Hepatocyte (in vitro differentiated cells): ENCODE results near the gene YPEL1. TPM values are rescaled to one million over a fixed set of nuclear protein-coding genes. Genes with fewer than 3 reads are reported as not detected.

ENCODE experiments used
- DNase-seq: peaks from one replicate; pipeline ENCODE4 v3.0.0-alpha.2; 2016; ENCODE audit warnings: low spot score
- H2AFZ ChIP-seq: fragments of 200-600 bp; sonication (generic); 2 replicates; pipeline ENCODE4 v1.6.0; 2016; ENCODE audit warnings: antibody characterized with exemption, mild to moderate bottlenecking
- H3K27ac ChIP-seq: fragments of 200-600 bp; sonication (generic); 2 replicates; pipeline ENCODE4 v1.5.1; 2016; ENCODE audit warnings: mild to moderate bottlenecking
- H3K27me3 ChIP-seq: fragments of 200-600 bp; sonication (generic); 2 replicates; pipeline ENCODE4 v1.6.1; 2016
- H3K36me3 ChIP-seq: fragments of 200-600 bp; sonication (generic); replicated peaks from 2 replicates; pipeline ENCODE4 v1.5.1; 2016; ENCODE audit warnings: low read depth; ENCODE audit not compliant: insufficient read depth
- H3K4me1 ChIP-seq: fragments of 200-600 bp; sonication (generic); 2 replicates; pipeline ENCODE4 v1.5.1; 2016; ENCODE audit warnings: mild to moderate bottlenecking, moderate library complexity; ENCODE audit not compliant: insufficient read depth
- H3K4me2 ChIP-seq: fragments of 200-600 bp; sonication (generic); 2 replicates; pipeline ENCODE4 v1.6.0; 2016
- H3K4me3 ChIP-seq: fragments of 200-600 bp; sonication (generic); 2 replicates; pipeline ENCODE4 v1.5.1; 2016; ENCODE audit warnings: mild to moderate bottlenecking
- H3K79me2 ChIP-seq: fragments of 200-600 bp; sonication (generic); 2 replicates; pipeline ENCODE4 v1.6.0; 2017; ENCODE audit warnings: mild to moderate bottlenecking
- H3K9me2 ChIP-seq: fragments of 200-600 bp; sonication (generic); replicated peaks from 2 replicates; pipeline ENCODE4 v1.6.0; 2017; ENCODE audit warnings: mild to moderate bottlenecking; ENCODE audit not compliant: insufficient read depth
- H3K9me3 ChIP-seq: fragments of 200-600 bp; sonication (generic); 2 replicates; pipeline ENCODE4 v1.5.1; 2016; ENCODE audit warnings: low read depth, mild to moderate bottlenecking
- H4K20me1 ChIP-seq: fragments of 200-600 bp; sonication (generic); 2 replicates; pipeline ENCODE4 v1.6.0; 2016; ENCODE audit warnings: mild to moderate bottlenecking; ENCODE audit not compliant: insufficient read depth, poor library complexity, severe bottlenecking
- CTCF ChIP-seq: fragments of 200-600 bp; sonication (generic); IDR thresholded peaks from 2 replicates; pipeline ENCODE4 v1.5.1; 2016; ENCODE audit warnings: antibody characterized with exemption, mild to moderate bottlenecking; ENCODE audit not compliant: poor library complexity
- EZH2 ChIP-seq: fragments of 200-600 bp; sonication (generic); IDR thresholded peaks from 2 replicates; pipeline ENCODE4 v1.6.1; 2016; ENCODE audit warnings: antibody characterized with exemption, mild to moderate bottlenecking, borderline replicate concordance
- EZH2phosphoT487 ChIP-seq: fragments of 200-600 bp; sonication (generic); IDR thresholded peaks from one replicate; pipeline ENCODE4 v1.6.1; 2018; ENCODE audit warnings: antibody characterized with exemption, mild to moderate bottlenecking, low read depth, moderate library complexity; ENCODE audit not compliant: unreplicated experiment, severe bottlenecking
- WGBS: methylation state at CpG from one replicate; pipeline ENCODE4 v1.1.6; 2016; ENCODE audit warnings: low lambda C conversion rate; ENCODE audit errors: missing lambda C conversion rate; 5-methylcytosine and 5-hydroxymethylcytosine counted together
- polyA plus RNA-seq: library from polyadenylated mRNA; unstranded; fragments of >200 nt; fragmentation: Nextera tagmentation; extraction: Ambion mirVana; gene quantifications from 2 replicates; pipeline ENCODE4 v1.2.1, GENCODE V29; 2016
- total RNA-seq: library from RNA; depleted of rRNA; stranded (reverse); fragments of >200 nt; gene quantifications from 2 replicates; pipeline ENCODE4 v1.2.3, GENCODE V29; 2014

The YPEL1 gene
- total and polyA plus RNA-seq, 2 experiments from 2014 or later = 2.0 to 3.1 TPM

- Histone ChIP-seq H3K36me3 (no peaks in the 10 kb centered on the region), H3K27ac (no peak overlapping the region), H2AFZ (no peak overlapping the region), H3K4me1 (no peaks in the 10 kb centered on the region), H4K20me1 (no peaks in the 10 kb centered on the region), H3K4me2 (no peak overlapping the region), H3K9me2 (no peaks in the 10 kb centered on the region), H3K79me2 (no peaks in the 10 kb centered on the region), H3K4me3 (no peak overlapping the region), H3K9me3 (no peaks in the 10 kb centered on the region), H3K27me3 (no peaks in the 10 kb centered on the region)
- TF ChIP-seq CTCF (no peak), EZH2 (no peak), EZH2phosphoT487 (no peak)
- DNase-seq = no peak
- 100% methylated on average over 6 of the region's 6 CpGs for WGBS
Measured at GRCh38 chr22:21696115-21696514, 39.5 kb downstream of the YPEL1 start.

- TF ChIP-seq EZH2 = no peak
- no peak for TF ChIP-seq CTCF
- TF ChIP-seq EZH2phosphoT487 = no peak
- H3K4me1 ChIP-seq = no peaks in the 10 kb centered on the region
- no peaks in the 10 kb centered on the region for H3K9me2 ChIP-seq
- no peak overlapping the region for H3K27ac ChIP-seq
- no peaks in the 10 kb centered on the region for H3K27me3 ChIP-seq
- no peaks in the 10 kb centered on the region for H4K20me1 ChIP-seq
- H3K4me3 ChIP-seq = no peak overlapping the region
- H3K36me3 ChIP-seq = no peaks in the 10 kb centered on the region
- no peaks in the 10 kb centered on the region for H3K79me2 ChIP-seq
- no peaks in the 10 kb centered on the region for H3K9me3 ChIP-seq
- 86% methylated on average over 6 of the region's 6 CpGs for WGBS
- H3K4me2 ChIP-seq = no peak overlapping the region
- DNase-seq = no peak
- no peak overlapping the region for H2AFZ ChIP-seq
Measured at GRCh38 chr22:21695430-21696085, 40.0 kb downstream of the YPEL1 start.

DNA sequence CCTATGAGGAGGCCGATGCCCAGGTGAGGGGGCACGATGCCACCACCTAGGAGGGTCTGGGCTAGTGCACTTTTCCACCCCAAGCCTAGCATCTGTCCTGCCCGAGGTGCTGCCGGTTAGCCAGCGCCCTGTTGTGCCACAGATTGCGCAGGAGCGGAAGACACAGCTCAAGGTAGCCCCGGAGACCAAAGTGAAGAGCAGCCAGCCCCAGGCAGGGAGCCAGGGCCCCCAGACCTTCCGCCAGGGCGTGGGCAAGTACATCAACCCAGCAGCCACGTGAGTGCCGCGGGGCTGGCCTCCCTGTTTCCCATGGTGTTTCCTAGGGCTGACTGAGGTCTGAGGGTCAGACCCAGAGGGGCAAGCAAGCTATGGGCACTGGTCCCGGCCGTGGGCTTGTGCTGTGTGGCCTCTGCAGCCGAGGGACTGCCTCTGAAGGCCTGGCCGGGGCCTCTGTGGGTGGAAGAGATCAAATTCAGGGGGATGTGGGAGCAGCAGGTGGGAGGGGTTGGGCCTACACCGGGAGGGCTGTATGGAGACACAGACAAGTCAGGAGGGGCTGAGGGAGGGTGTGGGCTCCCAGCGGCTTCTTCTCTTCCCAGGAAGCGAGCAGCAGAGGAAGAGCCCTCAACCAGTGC lies 40.7 kb downstream of the YPEL1 start:
- Histone ChIP-seq H3K9me3 (no peaks in the 10 kb centered on the region), H3K4me3 (no peak overlapping the region), H3K27me3 (no peaks in the 10 kb centered on the region), H2AFZ (no peak overlapping the region), H4K20me1 (no peaks in the 10 kb centered on the region), H3K4me1 (no peaks in the 10 kb centered on the region), H3K79me2 (no peaks in the 10 kb centered on the region), H3K36me3 (no peaks in the 10 kb centered on the region), H3K9me2 (no peaks in the 10 kb centered on the region), H3K4me2 (no peak overlapping the region), H3K27ac (no peak overlapping the region)
- TF ChIP-seq CTCF (no peak), EZH2 (no peak), EZH2phosphoT487 (no peak)
- 90% methylated on average over 20 of the region's 20 CpGs for WGBS
- DNase-seq = no peak
